ENCODE measurements around the gene TAPT1.

The TAPT1 gene

DNA sequence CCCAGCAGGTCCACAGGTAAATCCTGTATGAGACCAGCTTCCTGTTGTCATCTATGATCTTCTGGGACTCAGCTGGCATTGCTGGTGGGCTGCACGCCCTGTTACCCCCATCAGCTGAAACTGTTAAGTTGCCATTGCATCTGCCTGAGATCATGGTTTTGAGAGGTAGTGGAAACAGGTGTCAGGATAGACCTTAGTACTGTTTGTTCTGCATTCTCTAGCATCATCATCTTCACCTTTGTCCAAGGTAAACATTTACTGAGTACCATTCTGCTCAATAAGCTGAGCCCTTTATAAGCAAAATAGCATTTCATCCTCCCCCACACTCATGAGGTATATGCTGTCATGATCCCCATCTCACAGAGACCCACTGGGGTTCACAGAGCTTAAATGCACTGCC, 99.6 kb downstream of the TAPT1 start:
- DNase-seq: no peak

- no peak for DNase-seq
Measured at GRCh38 chr4:16125571-16126445, 100.5 kb downstream of the TAPT1 start.

DNA sequence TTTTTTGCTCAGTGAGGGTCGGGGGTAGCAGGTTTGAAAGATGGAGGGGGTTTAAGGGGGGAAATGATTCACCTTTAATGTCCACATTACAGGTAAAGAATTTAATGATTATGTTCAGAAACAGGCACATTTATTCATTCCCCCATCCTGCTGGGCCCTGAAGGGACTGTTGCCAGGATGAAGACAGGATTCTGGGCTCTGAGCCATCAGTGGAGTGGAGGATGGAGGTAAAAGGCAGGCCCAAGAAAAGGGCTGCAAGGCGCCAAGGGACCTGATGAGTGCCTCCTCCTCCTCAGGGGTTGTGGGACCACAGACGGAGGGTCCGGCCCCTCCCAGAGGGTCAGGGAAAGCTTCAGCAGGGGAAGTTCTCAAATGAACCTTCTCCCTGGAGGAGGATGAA, 102.0 kb downstream of the TAPT1 start:
- no peak for DNase-seq

- no peak for DNase-seq
Measured at GRCh38 chr4:16123356-16124084, 102.8 kb downstream of the TAPT1 start.

GRCh38 chr4:16122784-16123183, 103.5 kb downstream of the TAPT1 start:
- DNase-seq: no peak

DNA sequence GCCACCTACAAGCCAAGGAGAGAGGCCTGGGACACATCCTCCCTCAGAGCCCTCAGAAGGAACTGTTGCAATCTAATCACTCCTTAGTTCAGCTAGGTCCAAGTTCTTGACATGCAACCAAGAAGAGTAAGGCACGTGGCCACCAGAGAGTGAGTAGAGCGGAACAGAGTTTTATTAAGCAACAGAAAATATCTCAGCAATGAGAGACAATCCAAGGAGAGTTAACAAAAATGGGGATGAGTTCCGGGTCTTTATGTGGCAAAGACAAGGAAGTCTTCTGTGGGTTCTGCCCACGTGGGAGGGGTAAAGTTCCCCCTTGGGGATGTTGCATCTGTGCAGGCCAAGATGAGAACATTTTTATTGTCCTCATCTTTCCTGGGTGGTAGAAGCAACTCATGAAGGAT, 104.0 kb downstream of the TAPT1 start:
- no peak for DNase-seq

GRCh38 chr4:16120720-16121119, 105.6 kb downstream of the TAPT1 start:
- no peak for DNase-seq

- no peak for DNase-seq
Measured at GRCh38 chr4:16119981-16120380, 106.3 kb downstream of the TAPT1 start.

DNA sequence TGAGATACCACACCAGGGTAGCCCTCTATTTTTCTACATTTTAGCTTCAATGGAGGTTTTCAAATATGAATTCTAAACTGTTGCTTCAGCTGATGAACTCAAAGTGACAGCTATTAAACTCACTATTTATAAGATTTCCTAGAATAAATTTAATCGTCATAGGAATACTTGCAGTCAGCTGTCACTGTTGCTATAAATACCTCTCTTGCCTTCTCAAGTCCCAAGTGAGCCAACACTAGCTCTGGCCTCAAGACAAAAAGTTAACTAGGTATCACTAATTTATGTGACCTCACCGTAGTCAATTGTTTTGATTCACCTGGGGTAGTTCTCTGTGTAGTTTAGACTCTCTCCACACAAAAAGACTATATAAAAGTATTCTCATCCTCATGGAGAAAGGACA, 108.2 kb downstream of the TAPT1 start:
- DNase-seq: no peak

- no peak for DNase-seq
Measured at GRCh38 chr4:16117164-16117563, 109.1 kb downstream of the TAPT1 start.

- no peak for DNase-seq
Measured at GRCh38 chr4:16116493-16116990, 109.7 kb downstream of the TAPT1 start.

- no peak for DNase-seq
Measured at GRCh38 chr4:16116019-16116418, 110.3 kb downstream of the TAPT1 start.

DNA sequence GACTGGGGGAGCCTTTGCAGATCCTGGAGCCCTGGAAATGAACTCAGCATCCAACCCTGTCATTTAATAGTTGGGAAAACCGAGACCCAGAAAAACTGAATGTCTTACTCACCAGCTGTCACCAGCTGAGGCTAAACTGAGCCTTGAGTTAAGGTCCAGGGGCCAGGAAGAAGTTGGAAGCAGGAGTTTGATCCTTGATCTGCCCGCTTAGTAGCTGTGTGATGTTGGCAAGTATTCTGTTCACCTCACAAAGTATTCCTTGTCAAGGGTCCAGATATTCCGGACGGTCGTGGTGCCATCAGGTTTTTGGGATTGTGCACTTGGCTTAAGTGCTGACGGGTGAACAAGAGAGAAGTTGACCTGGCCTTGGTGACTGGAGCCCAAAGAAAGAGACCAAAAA, 111.7 kb downstream of the TAPT1 start:
- no peak for DNase-seq

DNA sequence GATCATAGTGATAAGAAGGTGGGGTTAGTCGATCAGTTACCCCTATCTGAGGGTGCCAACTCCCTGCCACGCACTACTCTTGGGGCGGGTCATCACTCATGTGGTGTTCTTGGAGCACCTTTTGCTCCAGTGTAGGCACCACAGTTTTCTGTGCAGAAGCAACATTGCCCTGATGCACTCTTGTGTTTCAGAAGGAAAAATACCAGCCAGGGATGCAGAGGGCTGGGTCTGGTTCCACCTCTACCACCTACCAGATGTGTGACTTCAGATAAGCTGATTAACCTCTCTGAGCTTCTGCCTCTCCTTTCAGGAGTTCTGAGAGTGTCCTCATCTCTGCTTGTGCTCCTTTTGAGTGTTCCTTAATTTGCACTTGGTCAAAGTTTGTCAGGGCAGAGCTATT, 112.5 kb downstream of the TAPT1 start:
- DNase-seq: no peak

- DNase-seq: no peak
Measured at GRCh38 chr4:16111533-16111932, 114.7 kb downstream of the TAPT1 start.

DNA sequence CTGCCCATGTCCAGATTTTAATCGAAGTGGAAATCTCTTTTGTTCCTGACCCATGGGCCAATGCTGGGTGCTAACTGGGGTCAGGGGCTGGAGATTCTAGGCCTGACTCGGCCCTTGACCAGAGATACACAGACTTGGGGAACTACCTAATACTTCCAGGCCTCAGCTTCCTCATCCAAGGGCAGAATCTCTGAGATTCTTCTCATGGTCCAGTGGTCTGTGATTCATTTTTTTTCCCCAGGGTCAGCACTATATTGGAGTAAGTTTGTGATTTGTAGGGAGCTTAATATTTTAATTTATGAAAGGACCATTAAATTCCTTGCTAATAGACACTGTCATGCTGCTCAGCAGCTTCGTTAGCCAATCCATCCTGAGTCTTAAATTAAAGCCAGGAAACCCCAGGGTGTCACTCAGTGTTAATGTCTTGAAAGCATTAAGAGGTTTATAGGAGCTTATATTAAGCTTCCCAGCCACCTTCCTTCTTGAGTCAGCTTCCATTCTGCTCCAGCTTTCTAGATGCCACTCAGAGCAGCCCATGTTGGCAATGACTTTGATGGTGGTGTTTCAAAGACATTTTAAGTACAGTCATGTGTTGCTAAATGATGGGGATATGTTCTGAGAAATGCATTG, 115.5 kb downstream of the TAPT1 start:
- DNase-seq: no peak

Measured in activated CD4-positive, CD25-positive, alpha-beta regulatory T cell treated with anti-CD3 and anti-CD28 coated beads, Interleukin-2, amount 50 U/mL, for 72 hours (primary cell).